HUDEP-2 (cell line): ENCODE measurements around the gene ZBTB17.
"Not testable (repeated sequence)": the region's sequence is repeated elsewhere in the genome, so short reads cannot be mapped to it uniquely, and the experiment has no call there.

Source experiments
- DNase-seq, 76 experiments: peaks; one replicate each; lab custom pipeline; 2025; ENCODE audit not compliant: unreplicated experiment in 76 of 76; lab: John Stamatoyannopoulos, UW

The ZBTB17 gene

DNA sequence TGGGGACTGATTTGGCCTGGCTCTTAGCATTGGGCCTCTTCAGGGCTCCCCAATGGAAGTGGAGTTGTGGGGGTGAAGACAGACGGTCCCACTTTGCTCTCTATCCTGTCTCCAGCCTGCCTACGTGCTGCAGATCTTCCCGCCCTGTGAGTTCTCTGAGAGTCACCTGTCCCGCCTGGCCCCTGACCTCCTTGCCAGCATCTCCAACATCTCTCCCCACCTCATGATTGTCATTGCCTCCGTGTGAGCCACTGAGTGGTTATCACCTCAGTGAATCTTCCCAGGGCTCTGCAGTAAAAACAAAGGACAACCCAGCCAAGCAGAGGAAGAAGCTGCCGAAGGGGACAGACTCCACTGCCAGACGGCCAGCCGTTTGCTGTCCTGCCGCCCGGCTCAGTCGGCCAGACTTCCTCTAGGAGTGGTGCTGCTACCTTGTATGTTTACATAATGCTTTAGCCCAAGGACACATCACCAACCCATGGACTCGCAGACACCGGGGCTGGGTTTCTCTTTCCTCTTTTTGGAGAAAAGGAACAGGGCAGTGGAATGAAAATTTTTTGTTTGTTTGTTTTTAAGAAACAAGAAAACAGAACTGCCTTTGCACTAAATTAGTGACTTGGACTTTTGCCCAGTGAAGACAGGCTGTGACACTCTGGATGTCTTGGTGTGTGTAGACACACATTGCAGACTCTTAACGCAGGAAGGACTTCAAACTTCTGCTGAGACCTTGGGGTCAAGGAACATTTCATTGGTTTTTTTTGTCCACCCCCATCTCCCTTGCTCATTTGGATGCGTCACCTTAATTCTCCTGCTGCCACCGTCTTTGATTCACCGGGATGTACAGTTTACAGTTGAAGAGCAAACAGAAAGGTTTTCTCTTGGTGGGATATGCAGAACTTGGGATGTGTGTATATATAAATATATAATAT is 36.5 kb downstream of the ZBTB17 start:
- no peak for DNase-seq

DNA sequence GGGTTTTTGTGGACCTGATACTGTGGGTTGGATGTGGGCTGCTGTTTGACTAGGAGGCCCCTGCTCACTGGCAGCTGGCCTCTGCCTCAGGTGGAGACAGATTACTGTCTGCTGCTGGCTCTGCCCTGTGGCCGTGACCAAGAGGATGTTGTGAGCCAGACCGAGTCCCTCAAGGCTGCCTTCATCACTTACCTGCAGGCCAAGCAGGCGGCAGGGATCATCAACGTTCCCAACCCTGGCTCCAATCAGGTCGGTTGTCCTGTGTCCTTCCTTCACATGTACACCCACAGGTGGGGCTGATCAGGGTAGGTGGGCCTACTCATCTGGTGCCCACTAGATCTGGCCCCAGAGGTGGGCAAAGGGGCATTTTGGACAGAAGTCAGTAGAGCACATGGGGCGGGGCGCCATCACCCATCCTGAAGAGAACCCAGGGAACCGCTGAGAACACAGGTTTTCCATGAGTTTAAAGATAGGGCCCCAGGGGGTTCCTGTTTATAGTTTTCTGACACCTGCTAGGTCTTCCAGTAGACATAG is 37.2 kb downstream of the ZBTB17 start:
- DNase-seq = no peak

DNA sequence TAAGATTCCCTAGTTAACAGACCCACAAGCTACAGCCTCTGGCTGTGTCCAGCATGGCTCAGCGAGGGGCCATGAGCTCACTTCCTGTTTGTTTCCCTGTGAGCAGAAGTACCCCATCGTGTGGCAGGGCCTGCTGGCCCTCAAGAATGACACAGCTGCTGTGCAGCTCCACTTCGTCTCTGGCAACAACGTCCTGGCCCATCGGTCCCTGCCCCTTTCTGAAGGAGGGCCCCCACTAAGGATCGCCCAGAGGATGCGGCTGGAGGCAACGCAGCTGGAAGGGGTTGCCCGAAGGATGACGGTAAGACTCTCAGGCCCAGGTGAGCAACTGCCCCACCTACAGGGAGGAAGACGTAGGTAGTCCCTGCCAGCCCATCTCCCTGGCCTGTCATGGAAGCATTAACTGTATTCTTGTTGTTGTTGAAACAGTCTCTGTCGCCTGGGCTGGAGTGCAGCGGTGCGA is 38.2 kb downstream of the ZBTB17 start:
- DNase-seq = no peak

DNA sequence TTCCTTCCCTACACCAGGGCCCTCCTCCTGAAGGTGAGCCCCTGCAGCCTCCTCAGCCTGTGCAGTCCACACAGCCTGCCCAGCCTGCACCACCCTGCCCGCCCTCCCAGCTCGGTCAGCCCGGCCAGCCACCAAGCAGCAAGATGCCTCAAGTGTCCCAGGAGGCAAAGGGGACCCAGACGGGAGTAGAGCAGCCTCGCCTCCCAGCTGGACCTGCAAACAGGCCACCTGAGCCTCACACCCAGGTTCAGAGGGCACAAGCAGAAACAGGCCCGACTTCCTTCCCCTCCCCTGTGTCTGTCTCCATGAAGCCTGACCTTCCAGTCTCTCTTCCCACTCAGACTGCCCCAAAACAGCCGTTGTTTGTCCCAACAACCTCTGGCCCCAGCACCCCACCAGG is 38.8 kb downstream of the ZBTB17 start:
- DNase-seq = no peak

DNA sequence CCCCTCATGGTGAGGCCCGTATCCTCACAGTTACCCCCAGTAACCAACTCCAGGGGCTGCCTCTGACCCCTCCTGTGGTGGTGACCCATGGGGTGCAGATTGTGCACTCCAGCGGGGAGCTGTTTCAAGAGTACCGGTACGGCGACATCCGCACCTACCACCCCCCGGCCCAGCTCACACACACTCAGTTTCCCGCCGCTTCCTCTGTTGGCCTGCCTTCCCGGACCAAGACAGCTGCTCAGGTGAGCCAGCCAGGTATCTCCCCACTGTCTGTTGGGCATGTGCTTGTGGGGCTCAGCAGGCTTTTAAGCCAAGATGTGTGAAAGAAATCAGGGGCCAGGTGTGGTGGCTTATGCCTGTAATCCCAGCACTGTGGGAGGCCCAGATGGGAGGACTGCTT is 39.9 kb downstream of the ZBTB17 start:
- DNase-seq = no peak

DNA sequence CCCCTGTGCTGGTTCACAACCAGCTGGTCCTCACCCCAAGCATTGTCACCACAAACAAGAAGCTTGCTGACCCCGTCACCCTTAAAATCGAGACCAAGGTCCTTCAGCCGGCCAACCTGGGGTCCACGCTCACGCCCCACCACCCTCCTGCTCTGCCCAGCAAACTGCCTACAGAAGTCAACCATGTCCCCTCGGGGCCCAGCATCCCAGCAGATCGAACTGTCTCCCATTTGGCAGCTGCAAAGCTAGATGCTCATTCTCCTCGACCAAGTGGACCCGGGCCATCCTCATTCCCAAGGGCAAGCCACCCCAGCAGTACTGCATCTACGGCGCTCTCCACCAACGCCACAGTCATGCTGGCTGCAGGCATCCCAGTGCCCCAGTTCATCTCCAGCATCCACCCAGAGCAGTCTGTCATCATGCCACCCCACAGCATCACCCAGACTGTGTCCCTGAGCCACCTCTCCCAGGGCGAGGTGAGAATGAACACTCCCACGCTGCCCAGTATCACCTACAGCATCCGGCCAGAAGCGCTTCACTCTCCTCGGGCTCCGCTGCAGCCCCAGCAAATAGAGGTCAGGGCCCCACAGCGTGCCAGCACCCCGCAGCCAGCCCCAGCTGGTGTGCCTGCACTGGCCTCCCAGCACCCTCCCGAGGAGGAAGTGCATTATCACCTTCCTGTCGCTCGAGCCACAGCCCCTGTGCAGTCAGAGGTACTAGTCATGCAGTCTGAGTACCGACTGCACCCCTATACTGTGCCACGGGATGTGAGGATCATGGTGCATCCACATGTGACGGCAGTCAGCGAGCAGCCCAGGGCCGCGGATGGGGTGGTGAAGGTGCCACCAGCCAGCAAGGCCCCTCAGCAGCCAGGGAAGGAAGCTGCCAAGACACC is 40.6 kb downstream of the ZBTB17 start:
- no peak for DNase-seq

DNA sequence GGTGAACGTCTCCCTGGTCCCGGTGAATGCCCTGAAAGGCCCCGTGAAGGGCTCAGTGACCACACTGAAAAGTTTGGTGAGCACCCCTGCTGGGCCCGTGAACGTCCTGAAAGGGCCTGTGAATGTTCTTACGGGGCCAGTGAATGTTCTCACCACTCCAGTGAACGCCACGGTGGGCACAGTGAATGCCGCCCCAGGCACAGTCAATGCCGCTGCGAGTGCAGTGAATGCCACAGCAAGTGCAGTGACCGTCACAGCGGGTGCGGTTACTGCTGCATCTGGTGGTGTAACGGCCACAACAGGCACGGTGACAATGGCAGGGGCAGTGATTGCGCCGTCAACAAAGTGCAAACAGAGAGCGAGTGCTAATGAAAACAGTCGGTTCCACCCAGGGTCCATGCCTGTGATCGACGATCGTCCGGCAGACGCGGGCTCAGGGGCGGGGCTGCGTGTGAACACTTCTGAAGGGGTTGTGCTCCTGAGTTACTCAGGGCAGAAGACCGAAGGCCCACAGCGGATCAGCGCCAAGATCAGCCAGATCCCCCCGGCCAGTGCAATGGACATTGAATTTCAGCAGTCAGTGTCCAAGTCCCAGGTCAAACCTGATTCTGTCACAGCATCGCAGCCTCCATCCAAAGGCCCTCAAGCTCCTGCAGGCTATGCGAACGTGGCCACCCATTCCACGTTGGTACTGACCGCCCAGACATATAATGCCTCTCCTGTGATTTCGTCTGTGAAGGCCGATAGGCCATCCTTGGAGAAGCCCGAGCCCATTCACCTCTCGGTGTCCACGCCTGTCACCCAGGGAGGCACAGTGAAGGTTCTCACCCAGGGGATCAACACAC is 41.5 kb downstream of the ZBTB17 start:
- no peak for DNase-seq

DNA sequence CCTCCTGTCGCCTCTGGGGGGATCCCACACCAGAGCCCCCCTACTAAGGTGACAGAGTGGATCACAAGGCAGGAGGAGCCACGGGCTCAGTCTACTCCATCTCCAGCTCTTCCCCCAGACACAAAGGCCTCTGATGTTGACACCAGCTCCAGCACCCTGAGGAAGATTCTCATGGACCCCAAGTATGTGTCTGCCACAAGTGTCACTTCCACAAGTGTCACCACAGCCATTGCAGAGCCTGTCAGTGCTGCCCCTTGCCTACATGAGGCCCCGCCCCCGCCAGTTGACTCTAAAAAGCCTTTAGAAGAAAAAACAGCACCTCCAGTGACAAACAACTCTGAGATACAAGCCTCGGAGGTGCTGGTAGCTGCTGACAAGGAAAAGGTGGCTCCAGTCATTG is 42.2 kb downstream of the ZBTB17 start:
- DNase-seq = no peak

DNA sequence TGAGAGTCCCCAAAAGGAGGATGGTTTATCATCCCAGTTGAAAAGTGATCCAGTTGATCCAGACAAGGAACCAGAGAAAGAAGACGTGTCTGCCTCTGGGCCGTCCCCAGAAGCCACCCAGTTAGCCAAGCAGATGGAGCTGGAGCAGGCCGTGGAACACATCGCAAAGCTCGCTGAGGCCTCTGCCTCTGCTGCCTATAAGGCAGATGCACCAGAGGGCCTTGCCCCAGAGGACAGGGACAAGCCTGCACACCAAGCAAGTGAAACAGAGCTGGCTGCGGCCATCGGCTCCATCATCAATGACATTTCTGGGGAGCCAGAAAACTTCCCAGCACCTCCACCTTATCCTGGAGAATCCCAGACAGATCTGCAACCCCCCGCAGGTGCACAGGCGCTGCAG is 43.3 kb downstream of the ZBTB17 start:
- no peak for DNase-seq

DNA sequence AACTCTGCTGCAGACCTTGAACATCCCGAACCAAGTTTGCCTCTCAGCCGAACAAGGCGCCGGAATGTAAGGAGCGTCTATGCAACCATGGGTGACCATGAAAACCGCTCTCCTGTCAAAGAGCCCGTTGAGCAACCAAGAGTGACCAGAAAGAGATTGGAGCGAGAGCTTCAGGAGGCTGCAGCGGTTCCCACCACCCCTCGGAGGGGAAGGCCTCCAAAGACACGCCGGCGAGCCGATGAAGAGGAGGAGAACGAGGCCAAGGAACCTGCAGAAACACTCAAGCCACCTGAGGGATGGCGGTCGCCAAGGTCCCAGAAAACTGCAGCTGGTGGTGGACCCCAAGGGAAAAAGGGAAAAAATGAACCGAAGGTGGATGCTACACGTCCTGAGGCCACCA is 44.0 kb downstream of the ZBTB17 start:
- DNase-seq = no peak

DNA sequence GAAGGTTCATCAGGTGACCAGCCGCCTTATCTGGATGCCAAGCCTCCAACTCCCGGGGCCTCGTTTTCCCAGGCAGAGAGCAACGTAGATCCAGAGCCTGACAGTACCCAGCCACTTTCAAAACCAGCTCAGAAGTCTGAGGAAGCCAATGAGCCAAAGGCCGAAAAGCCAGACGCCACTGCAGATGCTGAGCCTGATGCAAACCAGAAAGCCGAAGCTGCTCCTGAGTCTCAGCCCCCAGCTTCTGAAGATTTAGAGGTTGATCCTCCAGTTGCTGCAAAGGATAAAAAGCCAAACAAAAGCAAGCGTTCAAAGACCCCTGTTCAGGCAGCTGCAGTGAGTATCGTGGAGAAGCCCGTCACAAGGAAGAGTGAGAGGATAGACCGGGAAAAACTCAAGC is 44.5 kb downstream of the ZBTB17 start:
- no peak for DNase-seq

DNA sequence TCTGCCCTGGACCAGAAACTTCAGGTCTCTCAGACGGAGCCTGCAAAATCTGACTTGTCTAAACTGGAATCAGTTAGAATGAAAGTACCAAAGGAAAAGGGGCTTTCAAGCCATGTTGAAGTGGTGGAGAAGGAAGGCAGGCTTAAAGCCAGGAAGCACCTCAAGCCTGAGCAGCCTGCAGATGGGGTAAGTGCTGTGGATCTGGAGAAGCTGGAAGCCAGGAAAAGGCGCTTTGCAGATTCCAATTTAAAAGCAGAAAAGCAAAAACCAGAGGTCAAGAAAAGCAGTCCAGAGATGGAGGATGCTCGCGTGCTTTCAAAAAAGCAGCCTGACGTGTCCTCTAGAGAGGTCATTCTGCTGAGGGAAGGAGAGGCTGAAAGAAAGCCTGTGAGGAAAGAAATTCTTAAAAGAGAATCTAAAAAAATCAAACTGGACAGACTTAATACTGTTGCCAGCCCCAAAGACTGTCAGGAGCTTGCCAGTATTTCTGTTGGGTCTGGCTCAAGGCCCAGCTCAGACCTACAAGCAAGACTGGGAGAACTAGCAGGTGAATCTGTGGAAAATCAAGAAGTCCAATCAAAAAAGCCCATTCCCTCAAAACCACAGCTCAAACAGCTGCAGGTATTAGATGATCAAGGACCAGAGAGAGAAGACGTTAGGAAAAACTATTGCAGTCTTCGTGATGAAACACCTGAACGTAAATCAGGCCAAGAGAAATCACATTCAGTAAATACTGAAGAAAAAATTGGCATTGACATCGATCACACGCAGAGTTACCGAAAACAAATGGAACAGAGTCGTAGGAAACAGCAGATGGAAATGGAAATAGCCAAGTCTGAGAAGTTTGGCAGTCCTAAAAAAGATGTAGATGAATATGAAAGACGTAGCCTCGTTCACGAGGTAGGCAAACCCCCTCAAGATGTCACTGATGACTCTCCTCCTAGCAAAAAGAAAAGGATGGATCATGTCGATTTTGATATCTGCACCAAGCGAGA is 46.6 kb downstream of the ZBTB17 start:
- DNase-seq = no peak

DNA sequence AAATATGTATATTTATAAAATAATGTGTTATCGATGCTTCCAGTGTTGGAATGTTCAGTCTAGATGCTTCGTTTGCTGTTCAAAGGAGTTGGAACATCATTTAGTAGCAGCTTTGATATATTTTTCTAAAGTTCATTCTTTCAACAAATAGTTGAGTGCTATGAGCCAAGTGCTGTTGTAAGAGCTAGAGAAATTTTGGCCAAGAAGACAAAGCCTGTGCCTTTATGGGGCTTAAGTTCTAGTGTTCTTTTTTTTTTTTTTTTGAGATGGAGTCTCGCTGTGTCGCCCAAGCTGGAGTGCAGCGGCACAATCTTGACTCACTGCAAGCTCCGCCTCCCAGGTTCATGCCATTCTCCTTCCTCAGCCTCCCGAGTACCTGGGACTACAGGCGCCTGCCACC is 49.5 kb downstream of the ZBTB17 start:
- not testable (repeated sequence) for DNase-seq

DNA sequence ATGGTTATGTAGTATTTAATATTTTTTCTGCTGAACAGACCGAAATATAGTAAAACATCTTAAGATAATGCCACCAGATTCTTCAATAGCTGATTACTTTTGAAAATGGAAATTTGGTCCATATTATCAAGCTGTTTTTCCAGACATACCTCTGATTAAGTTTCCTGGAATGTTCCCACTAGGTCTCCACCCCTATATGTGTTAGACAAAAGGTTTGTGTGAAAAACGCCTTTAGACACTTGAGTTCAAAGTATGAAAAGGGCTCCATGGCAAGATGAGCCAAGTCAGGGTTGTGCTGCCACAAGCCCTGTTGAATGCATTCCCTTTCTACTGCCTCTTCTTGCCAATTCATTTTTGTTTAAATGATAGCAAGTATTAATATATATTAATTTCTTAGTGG is 52.7 kb downstream of the ZBTB17 start:
- DNase-seq = no peak

DNA sequence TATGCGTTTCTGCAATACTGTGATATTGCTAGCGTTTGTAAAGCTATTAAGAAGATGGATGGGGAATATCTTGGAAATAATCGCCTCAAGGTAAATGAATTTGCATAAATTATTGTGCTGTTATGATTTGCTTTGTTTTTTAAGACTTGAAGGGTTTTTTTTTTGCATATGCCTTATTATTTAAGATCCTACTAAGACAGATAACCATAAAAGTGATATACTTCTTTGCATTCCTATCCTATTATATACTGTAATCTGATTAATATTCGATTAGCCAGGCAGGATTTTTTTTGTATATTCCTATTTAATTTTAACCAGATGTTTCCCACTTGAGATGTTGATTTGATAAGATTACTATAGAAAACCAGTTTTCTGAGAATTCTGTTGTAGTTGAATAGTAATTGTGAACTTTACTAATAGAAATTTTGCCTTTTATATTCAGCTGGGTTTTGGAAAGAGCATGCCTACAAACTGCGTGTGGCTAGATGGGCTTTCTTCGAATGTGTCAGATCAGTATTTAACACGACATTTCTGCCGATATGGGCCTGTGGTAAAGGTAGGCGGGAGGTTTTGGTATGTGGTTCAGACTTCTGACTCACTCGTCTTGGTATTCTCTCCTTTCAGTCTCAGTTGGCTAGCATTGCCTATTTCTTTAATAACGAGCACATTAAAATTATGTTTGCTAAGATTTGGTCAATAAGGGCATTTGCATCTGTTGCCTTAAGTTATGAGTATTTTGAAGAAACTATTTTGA is 56.8 kb downstream of the ZBTB17 start:
- DNase-seq = peak in 2 of 76 experiments; percentile 3 to 12

DNA sequence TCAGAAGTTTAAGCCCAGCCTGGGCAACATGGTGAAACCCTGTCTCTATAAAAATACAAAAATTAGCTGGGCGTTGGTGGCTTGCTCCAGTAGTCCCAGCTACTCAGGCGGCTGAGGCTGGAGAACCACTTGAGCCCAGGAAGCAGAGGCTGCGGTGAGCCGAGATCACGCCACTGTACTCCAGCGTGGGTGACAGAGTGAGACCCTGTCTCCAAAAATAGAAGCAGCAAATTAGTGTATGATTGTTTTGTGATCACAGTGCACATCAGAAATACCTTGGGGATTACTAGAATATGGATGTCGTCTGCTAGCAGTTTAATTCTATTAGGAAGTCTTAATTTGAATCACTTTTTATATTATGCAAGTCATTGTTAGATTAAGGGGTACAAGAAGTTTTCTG is 59.0 kb downstream of the ZBTB17 start:
- no peak for DNase-seq

DNA sequence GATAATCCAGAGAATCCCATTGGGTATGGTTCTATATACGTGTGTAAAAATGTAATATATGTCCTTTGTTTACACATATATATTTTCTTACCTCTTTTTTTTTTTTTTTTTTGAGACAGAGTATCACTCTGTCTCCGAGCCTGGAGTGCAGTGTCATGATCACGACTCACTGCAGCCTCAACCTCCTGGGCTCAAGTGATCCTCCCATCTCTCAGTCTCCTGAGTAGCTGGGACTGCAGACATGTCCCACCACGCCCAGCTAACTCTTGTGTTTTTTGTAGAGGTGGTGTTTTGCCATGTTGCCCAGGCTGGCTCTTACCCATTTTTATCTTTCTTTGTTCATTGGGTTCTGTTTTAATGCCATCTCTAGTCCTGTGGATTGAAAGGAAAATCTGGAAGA is 59.5 kb downstream of the ZBTB17 start:
- DNase-seq = peak in 1 of 76 experiments; percentile 11

DNA sequence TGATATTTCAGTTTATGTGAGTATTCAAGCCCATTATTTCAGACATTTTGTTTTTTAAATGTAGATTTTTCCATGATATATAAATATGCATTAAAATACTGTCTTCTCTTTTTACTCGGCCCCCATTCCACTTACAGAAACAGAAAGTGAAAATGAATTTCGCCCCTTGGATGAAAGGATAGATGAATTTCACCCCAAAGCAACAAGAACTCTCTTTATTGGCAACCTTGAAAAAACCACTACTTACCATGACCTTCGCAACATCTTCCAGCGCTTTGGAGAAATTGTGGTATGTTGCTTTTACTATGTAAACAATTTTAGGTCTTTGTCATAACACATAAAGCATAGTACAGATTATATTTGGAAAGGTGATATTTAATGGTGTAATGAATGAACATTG is 59.9 kb downstream of the ZBTB17 start:
- no peak for DNase-seq
